Heart left ventricle (tissue), 16 donors: Measurements from ENCODE around the gene HSPB6. TPM values are rescaled to one million over a fixed set of nuclear protein-coding genes. Genes with fewer than 3 reads are reported as not detected.

Source experiments
- ATAC-seq, 4 donors: fragments of 200-7000 bp; cut with Tn5 transposase; one replicate each; pipeline ENCODE4 v1.9.1; 2020 to 2022; ENCODE audit warnings: moderate library complexity in 4 of 4, mild to moderate bottlenecking in 3 of 4, moderate number of reproducible peaks in 1 of 4
- DNase-seq, 5 donors: peaks; one replicate each; pipeline ENCODE4 v3.0.0-alpha.2; 2020
- H3K27ac ChIP-seq, 12 donors: fragments of 200-600 bp; sonication (generic) in 4 of 12; one replicate each; pipeline versions ENCODE4 v1.5.0 to v1.8.0; 2016 to 2022; ENCODE audit warnings: mild to moderate bottlenecking in 2 of 12
- H3K27me3 ChIP-seq, 9 donors: fragments of 200-600 bp; sonication (generic) in 2 of 9; one replicate each; pipeline versions ENCODE4 v1.5.1 to v1.8.0; 2016 to 2022; ENCODE audit warnings: mild to moderate bottlenecking in 3 of 9
- H3K36me3 ChIP-seq, 9 donors: fragments of 200-600 bp; sonication (generic) in 2 of 9; one replicate each; pipeline versions ENCODE4 v1.5.0 to v1.8.0; 2018 to 2022; ENCODE audit warnings: mild to moderate bottlenecking in 2 of 9
- H3K4me1 ChIP-seq, 12 donors: fragments of 200-600 bp; sonication (generic) in 4 of 12; one replicate each; pipeline versions ENCODE4 v1.5.0 to v1.8.0; 2016 to 2022; ENCODE audit warnings: mild to moderate bottlenecking in 3 of 12
- H3K4me3 ChIP-seq, 12 donors: fragments of 200-600 bp; sonication (generic) in 4 of 12; one replicate each; pipeline versions ENCODE4 v1.5.0 to v1.8.0; 2017 to 2022; ENCODE audit warnings: mild to moderate bottlenecking in 9 of 12, moderate library complexity in 4 of 12
- H3K9me3 ChIP-seq, 12 donors: fragments of 200-600 bp; sonication (generic) in 4 of 12; one replicate each; pipeline versions ENCODE4 v1.5.0 to v1.8.0; 2016 to 2022; ENCODE audit warnings: mild to moderate bottlenecking in 1 of 12
- POLR2A ChIP-seq, 2 donors: fragments of 450-650 bp; IDR thresholded peaks; one replicate each; pipeline ENCODE4 v1.6.1; 2017; ENCODE audit warnings: antibody characterized with exemption in 2 of 2, mild to moderate bottlenecking in 2 of 2, moderate library complexity in 2 of 2
- WGBS, 4 donors: extraction: QIAGEN DNeasy Blood & Tissue Kit in 2 of 4; methylation state at CpG; one replicate each; pipeline versions ENCODE4 v1.1.5 to v1.1.7; 2013 to 2018; 5-methylcytosine and 5-hydroxymethylcytosine counted together
- intact Hi-C, 10 donors: fragments of 100-400 bp; cut with DNase I; formaldehyde crosslinking; loops; one replicate each; pipeline versions ENCODE4 v1.11.1 to v1.14.2; 2022
- polyA plus RNA-seq, 2 donors: library from polyadenylated mRNA; stranded (reverse); fragments of 200-250 nt; gene quantifications; one replicate each; pipeline ENCODE4 v1.2.3, GENCODE V29; 2013
- total RNA-seq, 9 donors: library from RNA; depleted of rRNA in 2 of 9; stranded (reverse); fragments of >200 nt in 2 of 9; fragmentation: NEBNext Ultra II Directional in 3 of 9; extraction: Animal tissue kit (Norgen Biotek cat#: 25700) in 3 of 9; gene quantifications; one replicate each; pipeline versions ENCODE4 v1.1.0 to v1.2.4, GENCODE V29; 2016 to 2023
- TF ChIP-seq, protein P1 (sequence below), 12 donors: fragments of 200-600 bp; sonication (generic) in 4 of 12; IDR thresholded peaks; one replicate each; pipeline versions ENCODE4 v1.5.0 to v1.8.0; 2018 to 2022; ENCODE audit warnings: antibody characterized with exemption in 12 of 12, mild to moderate bottlenecking in 5 of 12
- donor health status: ischemic (EF 13 %, LVEDD 7.1; RV severe dilation, severe dysfunction).
- donor health status: healthy with polysubstance abuse.
- donor health status: DM: no; HTN: yes; CAD: no.
- donor health status: DM: no; HTN: no; CAD: no.
- donor health status: ischemic (EF 25% LVEDD 6.9; RV normal size, moderate dysfunction).
- donor health status: ischemic (EF 25% LVEDD 5.7; RV mildly dilated, moderate dysfunction).
- donor health status: healthy.
- donor health status: DM: yes; HTN: yes; CAD: no.
- donor health status: ischemic (EF 35%, LVEDD 5.7; RV mildly dilated, moderate dysfunction).
- donor health status: nonischemic (EF 11% LVEDD 7.7; RV severe dilation, severe dysfunction).
- donor health status: DM: yes; HTN: yes; CAD: no.
- donor health status: PGD.
- donor health status: ischemic (EF 29% LVEDD 5.4; RV normal size, mild dysfunction).
- donor health status: nonischemic (EF 23%, LVEDD 6.1; RV moderate dilation, normal function).

Gene HSPB6
- total and polyA plus RNA-seq, 11 donors: 156 to 1,012 (median 585) TPM

GRCh38 chr19:35755131-35755549 is 1.7 kb downstream of the HSPB6 start:
- ATAC-seq (peak in 2 of 4 donors; percentile 22 to 31), DNase-seq (no peak)
- H3K36me3 ChIP-seq: peaks cover 0 to 34% (median 21%) of the 10 kb centered on the region in 9 donors
- 36 to 57% (median 47%) methylated on average over 12 to 17 of the region's 17 CpGs for WGBS, 4 donors
- H3K4me3 ChIP-seq: peak overlapping the region in 11 of 12 donors; percentile 58 to 99 (median 75)
- TF ChIP-seq, protein P1, sequence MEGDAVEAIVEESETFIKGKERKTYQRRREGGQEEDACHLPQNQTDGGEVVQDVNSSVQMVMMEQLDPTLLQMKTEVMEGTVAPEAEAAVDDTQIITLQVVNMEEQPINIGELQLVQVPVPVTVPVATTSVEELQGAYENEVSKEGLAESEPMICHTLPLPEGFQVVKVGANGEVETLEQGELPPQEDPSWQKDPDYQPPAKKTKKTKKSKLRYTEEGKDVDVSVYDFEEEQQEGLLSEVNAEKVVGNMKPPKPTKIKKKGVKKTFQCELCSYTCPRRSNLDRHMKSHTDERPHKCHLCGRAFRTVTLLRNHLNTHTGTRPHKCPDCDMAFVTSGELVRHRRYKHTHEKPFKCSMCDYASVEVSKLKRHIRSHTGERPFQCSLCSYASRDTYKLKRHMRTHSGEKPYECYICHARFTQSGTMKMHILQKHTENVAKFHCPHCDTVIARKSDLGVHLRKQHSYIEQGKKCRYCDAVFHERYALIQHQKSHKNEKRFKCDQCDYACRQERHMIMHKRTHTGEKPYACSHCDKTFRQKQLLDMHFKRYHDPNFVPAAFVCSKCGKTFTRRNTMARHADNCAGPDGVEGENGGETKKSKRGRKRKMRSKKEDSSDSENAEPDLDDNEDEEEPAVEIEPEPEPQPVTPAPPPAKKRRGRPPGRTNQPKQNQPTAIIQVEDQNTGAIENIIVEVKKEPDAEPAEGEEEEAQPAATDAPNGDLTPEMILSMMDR (IDR thresholded peaks at IDR 0.05): no peak
- no peak for TF ChIP-seq POLR2A (IDR thresholded peaks at IDR 0.05)
- no peaks in the 10 kb centered on the region for H3K9me3 ChIP-seq
- H3K27me3 ChIP-seq: no peaks in the 10 kb centered on the region
- H3K4me1 ChIP-seq: peaks cover 0 to 53% (median 39%) of the 10 kb centered on the region in 12 donors
- H3K27ac ChIP-seq: peak overlapping the region; percentile 88 to 100 (median 96)
- intact Hi-C loops: loop anchor here in 2 of 10 donors (5.0 to 10.0 kb wide), 2 partner anchors 177 to 390 kb away; partner anchors contain the start of gene CAPNS1 (in 1 of the 2)

DNA sequence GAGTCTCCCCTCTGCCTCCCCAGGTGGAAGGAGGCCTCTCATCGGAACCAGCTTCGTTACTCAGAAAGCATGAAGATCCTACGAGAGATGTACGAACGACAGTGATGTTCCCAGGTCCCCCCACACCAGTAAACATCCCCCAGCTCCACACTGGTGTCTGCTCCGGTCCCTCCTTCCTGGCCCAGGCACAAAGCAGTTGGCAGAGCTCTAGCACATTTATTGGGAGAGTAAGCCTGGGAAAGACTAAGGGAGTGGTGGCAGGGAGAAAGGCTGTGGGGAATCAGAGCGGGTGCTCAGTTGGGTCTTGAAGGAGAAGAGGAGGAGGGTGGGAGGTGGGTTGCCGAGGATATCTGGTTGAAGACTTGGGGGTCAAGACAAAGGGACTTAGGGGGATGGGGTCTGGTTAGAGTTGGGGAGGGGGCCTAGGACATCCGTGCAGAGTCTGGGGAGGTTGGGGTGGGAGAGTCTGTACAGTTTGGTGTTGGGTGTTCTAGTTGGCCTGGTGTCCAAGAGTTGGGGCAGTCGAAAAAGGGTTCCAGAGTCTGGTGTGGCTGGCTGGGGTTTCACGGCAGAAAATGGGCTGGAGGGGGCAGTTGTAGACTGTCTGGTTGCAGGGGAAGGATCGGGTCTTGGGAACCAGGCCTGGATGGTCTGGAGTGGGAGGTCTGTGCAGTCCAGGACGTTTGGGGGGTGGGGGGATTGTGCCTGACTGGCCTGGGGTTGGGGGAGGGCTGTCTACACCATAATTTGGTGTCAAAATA is 2.3 kb downstream of the HSPB6 start:
- no peak for ATAC-seq
- peak overlapping the region; percentile 88 to 100 (median 96) for H3K27ac ChIP-seq
- peak in 1 of 5 donors; percentile 28 for DNase-seq

GRCh38 chr19:35753634-35754369 is 3.0 kb downstream of the HSPB6 start:
- Histone ChIP-seq H3K4me3 (no peak overlapping the region), H3K4me1 (peaks cover 2 to 60% (median 43%) of the 10 kb centered on the region in 12 donors), H3K27ac (peak overlapping the region in 5 of 12 donors; percentile 94 to 100 (median 99)), H3K9me3 (no peaks in the 10 kb centered on the region), H3K27me3 (no peaks in the 10 kb centered on the region), H3K36me3 (peaks cover 0 to 33% (median 21%) of the 10 kb centered on the region in 9 donors)
- ATAC-seq: no peak
- WGBS, 4 donors: 81 to 93% (median 91%) methylated on average over 12 to 20 of the region's 20 CpGs
- no peak for TF ChIP-seq POLR2A (IDR thresholded peaks at IDR 0.05)
- TF ChIP-seq, protein P1 (IDR thresholded peaks at IDR 0.05): no peak
- intact Hi-C loops: loop anchor here in 1 of 10 donors (10.0 kb wide), 1 partner anchor 391 kb away; the partner anchor contains the start of gene CAPNS1
- peak in 1 of 5 donors; percentile 42 for DNase-seq

More for the DNA sequence above, 2.3 kb downstream of the HSPB6 start:
- H3K9me3 ChIP-seq: no peaks in the 10 kb centered on the region
- H3K4me1 ChIP-seq: peaks cover 2 to 59% (median 41%) of the 10 kb centered on the region in 12 donors
- H3K36me3 ChIP-seq: peaks cover 0 to 33% (median 21%) of the 10 kb centered on the region in 9 donors
- 75 to 84% (median 82%) methylated on average over 13 of the region's 13 CpGs for whole genome bisulfite sequencing, 4 donors
- TF ChIP-seq, protein P1 (IDR thresholded peaks at IDR 0.05): no peak
- no peak for TF ChIP-seq POLR2A (IDR thresholded peaks at IDR 0.05)
- no peaks in the 10 kb centered on the region for H3K27me3 ChIP-seq
- intact Hi-C loops: loop anchor here in 2 of 10 donors (5.0 to 10.0 kb wide), 2 partner anchors 178 to 390 kb away; partner anchors contain the start of gene CAPNS1 (in 1 of the 2)
- H3K4me3 ChIP-seq: peak overlapping the region in 2 of 12 donors; percentile 70 to 74
